ENCODE results near the gene ZCCHC10.
"Not testable (repeated sequence)": the region's sequence is repeated elsewhere in the genome, so short reads cannot be mapped to it uniquely, and the experiment has no call there.

The ZCCHC10 gene

GRCh38 chr5:133019471-133019870, 6.9 kb downstream of the ZCCHC10 start:
- peaks cover 0 to 22% (median 12%) of the 10 kb centered on the region in 5 donors for H3K36me3 ChIP-seq (ENCODE audit: control insufficient read depth in 5 of 5, insufficient read depth in 5 of 5, low read length in 5 of 5)
- H3K4me1 ChIP-seq (ENCODE audit: control insufficient read depth in 5 of 5, insufficient read depth in 5 of 5, low read length in 5 of 5); H3K27me3 ChIP-seq (ENCODE audit: control insufficient read depth in 5 of 5, insufficient read depth in 4 of 5, low read length in 5 of 5): not testable (repeated sequence)

GRCh38 chr5:133017964-133018363, 8.4 kb downstream of the ZCCHC10 start:
- no peak overlapping the region for H3K4me3 ChIP-seq (ENCODE audit: low read depth in 1 of 5, low read length in 5 of 5)
- H3K9ac ChIP-seq (ENCODE audit: low read length in 5 of 5), result no peak overlapping the region
- H3K4me1 ChIP-seq (ENCODE audit: control insufficient read depth in 5 of 5, insufficient read depth in 5 of 5, low read length in 5 of 5), result no peaks in the 10 kb centered on the region
- no peaks in the 10 kb centered on the region for H3K9me3 ChIP-seq (ENCODE audit: control insufficient read depth in 5 of 5, low read length in 5 of 5)
- no peaks in the 10 kb centered on the region for H3K27me3 ChIP-seq (ENCODE audit: control insufficient read depth in 5 of 5, insufficient read depth in 4 of 5, low read length in 5 of 5)
- no peak overlapping the region for H3K27ac ChIP-seq (ENCODE audit: low read depth, low read length)
- peaks cover 0 to 24% (median 12%) of the 10 kb centered on the region in 5 donors for H3K36me3 ChIP-seq (ENCODE audit: control insufficient read depth in 5 of 5, insufficient read depth in 5 of 5, low read length in 5 of 5)

More at GRCh38 chr5:133019471-133019870, 6.9 kb downstream of the ZCCHC10 start:
- H3K4me3 ChIP-seq (ENCODE audit: low read depth in 1 of 5, low read length in 5 of 5); H3K27ac ChIP-seq (ENCODE audit: low read depth, low read length); H3K9me3 ChIP-seq (ENCODE audit: control insufficient read depth in 5 of 5, low read length in 5 of 5); H3K9ac ChIP-seq (ENCODE audit: low read length in 5 of 5): not testable (repeated sequence)

GRCh38 chr5:133015466-133015865, 10.9 kb downstream of the ZCCHC10 start:
- Histone ChIP-seq H3K27ac (ENCODE audit: low read depth, low read length) (no peak overlapping the region), H3K4me3 (ENCODE audit: low read depth in 1 of 5, low read length in 5 of 5) (no peak overlapping the region), H3K36me3 (ENCODE audit: control insufficient read depth in 5 of 5, insufficient read depth in 5 of 5, low read length in 5 of 5) (peaks cover 0 to 24% (median 12%) of the 10 kb centered on the region in 5 donors), H3K4me1 (ENCODE audit: control insufficient read depth in 5 of 5, insufficient read depth in 5 of 5, low read length in 5 of 5) (no peaks in the 10 kb centered on the region), H3K27me3 (ENCODE audit: control insufficient read depth in 5 of 5, insufficient read depth in 4 of 5, low read length in 5 of 5) (no peaks in the 10 kb centered on the region), H3K9me3 (ENCODE audit: control insufficient read depth in 5 of 5, low read length in 5 of 5) (no peaks in the 10 kb centered on the region), H3K9ac (ENCODE audit: low read length in 5 of 5) (no peak overlapping the region)

GRCh38 chr5:133008455-133008854, 17.9 kb downstream of the ZCCHC10 start:
- H3K4me3 ChIP-seq (ENCODE audit: low read depth in 1 of 5, low read length in 5 of 5); H3K27ac ChIP-seq (ENCODE audit: low read depth, low read length); H3K9ac ChIP-seq (ENCODE audit: low read length in 5 of 5); H3K4me1 ChIP-seq (ENCODE audit: control insufficient read depth in 5 of 5, insufficient read depth in 5 of 5, low read length in 5 of 5); H3K9me3 ChIP-seq (ENCODE audit: control insufficient read depth in 5 of 5, low read length in 5 of 5); H3K27me3 ChIP-seq (ENCODE audit: control insufficient read depth in 5 of 5, insufficient read depth in 4 of 5, low read length in 5 of 5): not testable (repeated sequence)
- H3K36me3 ChIP-seq (ENCODE audit: control insufficient read depth in 5 of 5, insufficient read depth in 5 of 5, low read length in 5 of 5), result peaks cover 4 to 15% (median 7%) of the 10 kb centered on the region in 5 donors

GRCh38 chr5:133006653-133007052, 19.7 kb downstream of the ZCCHC10 start:
- no peaks in the 10 kb centered on the region for H3K4me1 ChIP-seq (ENCODE audit: control insufficient read depth in 5 of 5, insufficient read depth in 5 of 5, low read length in 5 of 5)
- H3K9me3 ChIP-seq (ENCODE audit: control insufficient read depth in 5 of 5, low read length in 5 of 5), result no peaks in the 10 kb centered on the region
- peaks cover 4 to 22% (median 13%) of the 10 kb centered on the region in 5 donors for H3K36me3 ChIP-seq (ENCODE audit: control insufficient read depth in 5 of 5, insufficient read depth in 5 of 5, low read length in 5 of 5)
- no peak overlapping the region for H3K27ac ChIP-seq (ENCODE audit: low read depth, low read length)
- H3K27me3 ChIP-seq (ENCODE audit: control insufficient read depth in 5 of 5, insufficient read depth in 4 of 5, low read length in 5 of 5), result no peaks in the 10 kb centered on the region
- H3K4me3 ChIP-seq (ENCODE audit: low read depth in 1 of 5, low read length in 5 of 5), result no peak overlapping the region
- H3K9ac ChIP-seq (ENCODE audit: low read length in 5 of 5), result no peak overlapping the region

GRCh38 chr5:132999246-132999645, 27.1 kb downstream of the ZCCHC10 start:
- H3K9me3 ChIP-seq (ENCODE audit: control insufficient read depth in 5 of 5, low read length in 5 of 5), result no peaks in the 10 kb centered on the region
- no peaks in the 10 kb centered on the region for H3K4me1 ChIP-seq (ENCODE audit: control insufficient read depth in 5 of 5, insufficient read depth in 5 of 5, low read length in 5 of 5)
- no peaks in the 10 kb centered on the region for H3K27me3 ChIP-seq (ENCODE audit: control insufficient read depth in 5 of 5, insufficient read depth in 4 of 5, low read length in 5 of 5)
- H3K9ac ChIP-seq (ENCODE audit: low read length in 5 of 5), result no peak overlapping the region
- H3K36me3 ChIP-seq (ENCODE audit: control insufficient read depth in 5 of 5, insufficient read depth in 5 of 5, low read length in 5 of 5), result peaks cover 0 to 18% (median 11%) of the 10 kb centered on the region in 5 donors
- H3K27ac ChIP-seq (ENCODE audit: low read depth, low read length), result no peak overlapping the region
- no peak overlapping the region for H3K4me3 ChIP-seq (ENCODE audit: low read depth in 1 of 5, low read length in 5 of 5)

GRCh38 chr5:132998556-132998955, 27.8 kb downstream of the ZCCHC10 start:
- H3K27me3 ChIP-seq (ENCODE audit: control insufficient read depth in 5 of 5, insufficient read depth in 4 of 5, low read length in 5 of 5), result no peaks in the 10 kb centered on the region
- no peaks in the 10 kb centered on the region for H3K9me3 ChIP-seq (ENCODE audit: control insufficient read depth in 5 of 5, low read length in 5 of 5)
- peaks cover 0 to 18% (median 11%) of the 10 kb centered on the region in 5 donors for H3K36me3 ChIP-seq (ENCODE audit: control insufficient read depth in 5 of 5, insufficient read depth in 5 of 5, low read length in 5 of 5)
- H3K4me1 ChIP-seq (ENCODE audit: control insufficient read depth in 5 of 5, insufficient read depth in 5 of 5, low read length in 5 of 5), result no peaks in the 10 kb centered on the region
- H3K9ac ChIP-seq (ENCODE audit: low read length in 5 of 5), result no peak overlapping the region
- no peak overlapping the region for H3K4me3 ChIP-seq (ENCODE audit: low read depth in 1 of 5, low read length in 5 of 5)
- H3K27ac ChIP-seq (ENCODE audit: low read depth, low read length), result no peak overlapping the region

GRCh38 chr5:132996307-132996706, 30.0 kb downstream of the ZCCHC10 start:
- Histone ChIP-seq H3K27ac (ENCODE audit: low read depth, low read length) (no peak overlapping the region), H3K4me1 (ENCODE audit: control insufficient read depth in 5 of 5, insufficient read depth in 5 of 5, low read length in 5 of 5) (peaks cover 0 to 5% (median 0%) of the 10 kb centered on the region in 5 donors), H3K27me3 (ENCODE audit: control insufficient read depth in 5 of 5, insufficient read depth in 4 of 5, low read length in 5 of 5) (no peaks in the 10 kb centered on the region), H3K36me3 (ENCODE audit: control insufficient read depth in 5 of 5, insufficient read depth in 5 of 5, low read length in 5 of 5) (peaks cover 0 to 12% (median 4%) of the 10 kb centered on the region in 5 donors), H3K9ac (ENCODE audit: low read length in 5 of 5) (no peak overlapping the region), H3K4me3 (ENCODE audit: low read depth in 1 of 5, low read length in 5 of 5) (no peak overlapping the region), H3K9me3 (ENCODE audit: control insufficient read depth in 5 of 5, low read length in 5 of 5) (no peaks in the 10 kb centered on the region)

- no peak overlapping the region for H3K27ac ChIP-seq (ENCODE audit: low read depth, low read length)
- peaks cover 0 to 5% (median 0%) of the 10 kb centered on the region in 5 donors for H3K4me1 ChIP-seq (ENCODE audit: control insufficient read depth in 5 of 5, insufficient read depth in 5 of 5, low read length in 5 of 5)
- no peaks in the 10 kb centered on the region for H3K9me3 ChIP-seq (ENCODE audit: control insufficient read depth in 5 of 5, low read length in 5 of 5)
- H3K9ac ChIP-seq (ENCODE audit: low read length in 5 of 5), result no peak overlapping the region
- no peaks in the 10 kb centered on the region for H3K27me3 ChIP-seq (ENCODE audit: control insufficient read depth in 5 of 5, insufficient read depth in 4 of 5, low read length in 5 of 5)
- H3K36me3 ChIP-seq (ENCODE audit: control insufficient read depth in 5 of 5, insufficient read depth in 5 of 5, low read length in 5 of 5), result no peaks in the 10 kb centered on the region
- no peak overlapping the region for H3K4me3 ChIP-seq (ENCODE audit: low read depth in 1 of 5, low read length in 5 of 5)
Observed at GRCh38 chr5:132987531-132988408, 38.6 kb downstream of the ZCCHC10 start.

- H3K27ac ChIP-seq (ENCODE audit: low read depth, low read length); H3K27me3 ChIP-seq (ENCODE audit: control insufficient read depth in 5 of 5, insufficient read depth in 4 of 5, low read length in 5 of 5); H3K4me3 ChIP-seq (ENCODE audit: low read depth in 1 of 5, low read length in 5 of 5); H3K9ac ChIP-seq (ENCODE audit: low read length in 5 of 5); H3K9me3 ChIP-seq (ENCODE audit: control insufficient read depth in 5 of 5, low read length in 5 of 5); H3K4me1 ChIP-seq (ENCODE audit: control insufficient read depth in 5 of 5, insufficient read depth in 5 of 5, low read length in 5 of 5); H3K36me3 ChIP-seq (ENCODE audit: control insufficient read depth in 5 of 5, insufficient read depth in 5 of 5, low read length in 5 of 5): not testable (repeated sequence)
Observed at GRCh38 chr5:132982971-132983370, 43.4 kb downstream of the ZCCHC10 start.

Data from subcutaneous abdominal adipose tissue (tissue), 5 donors.